Brain pericyte (primary cell): ENCODE data around the gene ARHGAP10.

Experiments
- DNase-seq: peaks from one replicate; pipeline ENCODE4 v3.0.0-alpha.2; 2012; ENCODE audit warnings: low read depth, low spot score

Gene ARHGAP10

DNA sequence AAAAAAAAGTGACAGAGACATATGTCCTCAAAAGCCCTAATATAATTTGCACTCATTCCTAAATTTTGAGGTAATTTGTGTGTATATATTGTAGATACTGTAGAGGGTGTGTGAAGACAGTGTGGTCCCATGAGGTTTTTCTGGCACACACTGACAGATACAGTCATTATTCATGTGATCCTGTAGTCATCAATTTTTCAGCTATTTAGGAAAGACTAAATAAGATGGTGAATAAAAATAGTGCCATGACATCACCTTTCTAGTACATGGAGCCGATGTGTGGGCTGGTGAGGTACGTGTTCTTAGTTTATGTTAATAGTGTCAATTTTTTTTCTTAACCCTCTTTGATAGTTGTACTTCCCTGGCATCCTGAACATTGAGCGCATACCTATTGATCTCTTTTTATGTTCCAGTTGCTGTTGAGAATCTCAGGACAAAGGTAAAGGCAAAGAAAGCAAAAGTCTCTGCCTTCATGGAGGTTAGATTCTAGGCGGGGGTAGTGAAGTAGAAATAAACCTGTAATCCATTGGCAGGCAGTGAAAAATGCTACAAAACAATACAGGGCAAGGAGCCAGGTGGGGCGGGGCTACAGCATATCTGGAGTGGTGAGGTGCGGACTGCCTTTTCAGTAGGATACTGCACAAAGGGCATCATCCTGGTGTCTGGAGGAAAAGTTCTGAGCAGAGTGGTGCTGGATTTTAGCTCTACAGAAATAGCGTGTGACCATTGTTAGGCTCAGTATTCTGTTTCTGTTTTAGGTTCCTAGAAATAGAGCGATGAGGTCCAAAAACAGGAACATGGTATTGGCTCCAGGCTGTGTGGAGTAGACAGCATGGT is 93.8 kb downstream of the ARHGAP10 start:
- no peak for DNase-seq

DNA sequence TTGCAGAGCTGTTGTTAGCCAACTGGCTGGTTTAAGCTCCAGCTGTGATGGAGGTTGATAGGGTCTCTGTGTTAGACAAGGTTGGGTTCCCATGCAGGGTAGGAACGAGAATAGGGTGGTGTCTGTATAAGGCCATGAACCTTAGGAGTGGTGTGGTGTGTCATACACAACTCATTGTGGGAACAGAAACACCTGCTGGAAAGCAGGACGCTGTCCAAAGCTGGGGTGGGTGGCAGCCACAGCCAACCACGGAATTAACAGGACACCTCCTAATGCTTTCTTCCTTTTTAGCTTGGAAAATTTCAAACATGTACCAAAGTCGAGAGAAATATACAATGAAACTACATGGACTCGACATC is 94.4 kb downstream of the ARHGAP10 start:
- DNase-seq = no peak

DNA sequence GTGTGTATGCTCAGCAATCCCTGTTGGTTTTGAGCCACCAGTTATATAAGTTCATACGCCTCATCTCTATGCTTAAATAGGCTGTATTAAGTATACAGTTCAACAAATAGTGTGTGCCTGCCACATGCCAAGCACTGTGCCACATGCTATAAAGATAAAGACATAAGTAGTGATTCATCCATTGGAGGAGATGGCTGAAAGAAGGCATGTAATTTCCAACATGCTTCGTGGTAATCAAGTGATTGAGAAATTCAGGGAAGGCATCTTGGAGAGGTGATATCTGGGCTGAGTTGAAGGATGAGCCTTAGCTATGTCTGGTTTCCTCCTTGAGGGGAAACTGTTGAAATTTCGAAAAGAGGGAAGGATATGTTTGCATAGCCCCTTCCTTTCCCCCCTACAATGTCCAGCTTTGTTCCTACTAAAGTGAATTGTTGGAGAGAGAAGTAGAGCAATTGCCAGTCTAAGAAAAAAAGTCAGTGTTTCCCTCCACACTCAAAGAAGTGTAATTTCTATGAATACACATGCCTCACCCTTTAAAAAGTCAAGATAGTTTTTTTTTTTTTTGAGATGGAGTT is 96.5 kb downstream of the ARHGAP10 start:
- DNase-seq = no peak

DNA sequence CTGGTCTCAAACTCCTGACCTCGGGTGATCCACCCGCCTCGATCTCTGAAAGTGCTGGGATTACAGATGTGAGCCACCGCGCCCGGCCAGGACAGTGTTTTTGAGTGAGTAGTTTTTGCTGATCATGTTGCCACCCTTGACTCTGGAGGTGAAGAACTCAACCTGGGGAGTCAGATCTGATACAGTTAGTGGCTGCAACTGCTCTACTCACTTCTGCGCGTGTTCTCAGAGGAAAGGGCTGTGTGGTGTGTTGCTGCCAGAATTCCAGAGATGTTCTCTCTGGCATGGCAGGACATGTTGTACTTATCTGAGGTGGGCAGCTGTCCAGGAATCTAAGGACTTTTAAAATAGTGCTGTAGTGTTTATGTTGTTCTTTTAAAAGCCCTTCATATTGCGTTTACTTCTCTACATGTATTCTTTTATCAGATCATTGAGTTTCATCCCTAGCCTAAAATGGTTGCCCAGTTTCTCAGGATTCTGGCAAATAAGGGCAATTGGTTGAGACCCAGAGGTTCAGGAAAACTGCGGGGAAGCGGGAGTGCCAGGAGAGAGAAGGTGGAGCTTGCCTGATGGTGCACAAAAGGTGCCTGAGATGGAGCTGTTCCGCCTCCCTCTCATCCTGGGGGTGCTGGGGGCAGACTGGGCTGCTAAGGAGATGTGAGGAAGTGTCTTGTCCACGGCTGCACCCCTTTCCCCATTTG is 97.7 kb downstream of the ARHGAP10 start:
- DNase-seq = no peak

DNA sequence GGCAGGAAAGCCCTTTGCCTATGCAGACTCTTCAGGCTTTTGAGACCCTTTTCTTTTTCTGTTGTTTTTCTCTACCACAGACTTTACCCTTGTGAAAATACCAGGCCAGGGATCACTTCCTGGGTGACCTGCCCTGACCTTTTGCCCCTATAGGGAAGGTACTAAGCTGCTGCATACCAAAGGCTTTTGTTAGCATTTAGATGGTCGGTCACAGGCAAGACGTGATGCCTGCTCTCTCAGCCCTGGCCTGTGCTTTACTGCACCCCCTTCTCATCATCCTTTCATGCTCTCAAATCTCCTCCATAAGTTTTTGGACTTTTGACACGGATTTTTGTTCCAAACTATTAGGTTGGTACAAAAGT is 98.2 kb downstream of the ARHGAP10 start:
- no peak for DNase-seq

DNA sequence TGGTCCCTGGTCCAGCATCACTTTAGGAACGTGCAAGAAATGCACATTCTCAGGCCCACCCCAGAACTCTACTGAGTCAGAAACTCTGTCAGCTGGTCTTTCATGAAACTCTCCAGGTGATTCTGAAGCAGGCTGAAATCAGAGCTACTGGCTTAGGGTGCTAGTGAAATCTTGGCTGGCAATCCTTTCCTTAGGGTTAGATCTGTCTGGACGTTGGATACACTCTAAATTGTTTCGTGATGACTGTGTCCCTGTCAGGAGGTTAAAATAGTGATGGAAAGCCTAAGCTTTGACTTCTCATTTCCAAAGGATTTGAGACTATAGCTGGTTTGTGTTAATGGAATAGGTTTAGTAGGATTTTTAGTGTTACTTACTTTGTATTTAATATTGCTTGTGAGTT is 99.1 kb downstream of the ARHGAP10 start:
- no peak for DNase-seq

DNA sequence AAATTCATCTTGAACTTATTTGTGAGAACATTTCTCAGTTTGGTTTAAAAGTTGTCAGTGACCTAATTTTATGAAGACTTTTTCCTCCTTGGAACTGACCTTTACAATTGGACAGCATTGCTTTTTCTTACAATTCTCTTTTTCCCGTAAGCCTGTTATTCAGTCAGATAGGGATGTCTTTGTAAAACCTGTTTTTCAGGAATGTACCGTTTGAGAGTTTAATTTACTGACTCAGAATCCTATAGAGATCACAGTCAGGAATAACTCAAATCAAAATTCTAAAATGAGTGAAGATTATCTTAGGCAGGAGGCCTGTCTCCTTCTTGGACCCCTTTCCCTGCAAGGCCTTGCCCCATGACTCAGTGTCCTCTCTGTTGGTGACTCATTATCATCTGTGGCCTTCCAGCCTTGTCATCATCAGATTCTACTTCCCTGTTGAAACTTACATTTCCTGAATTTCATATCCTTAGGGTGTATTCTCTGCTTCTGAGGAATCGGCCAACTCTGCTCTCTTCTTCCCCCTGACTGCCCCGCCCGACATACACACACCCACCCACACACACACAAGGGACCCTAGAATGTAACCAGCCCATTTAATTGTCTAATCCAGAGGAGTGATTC is 99.8 kb downstream of the ARHGAP10 start:
- no peak for DNase-seq

DNA sequence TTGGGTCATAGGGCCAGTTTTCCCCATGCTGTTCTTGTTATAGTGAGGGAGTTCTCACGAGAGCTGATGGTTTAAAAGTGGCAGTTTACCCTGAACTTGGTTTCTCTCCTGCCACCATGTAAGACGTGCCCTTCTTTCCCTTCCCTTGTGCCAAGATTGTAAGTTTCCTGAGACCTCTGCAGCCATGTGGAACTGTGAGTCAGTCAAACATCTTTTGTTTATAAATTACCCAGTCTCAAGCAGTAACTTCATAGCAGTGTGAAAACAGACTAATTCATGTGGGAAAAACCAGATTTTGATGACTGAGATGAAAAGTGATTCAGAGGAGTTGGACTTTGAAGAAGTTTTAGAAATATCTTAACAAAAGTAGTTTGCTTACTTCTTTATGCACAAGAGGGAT is 101.4 kb downstream of the ARHGAP10 start:
- no peak for DNase-seq

DNA sequence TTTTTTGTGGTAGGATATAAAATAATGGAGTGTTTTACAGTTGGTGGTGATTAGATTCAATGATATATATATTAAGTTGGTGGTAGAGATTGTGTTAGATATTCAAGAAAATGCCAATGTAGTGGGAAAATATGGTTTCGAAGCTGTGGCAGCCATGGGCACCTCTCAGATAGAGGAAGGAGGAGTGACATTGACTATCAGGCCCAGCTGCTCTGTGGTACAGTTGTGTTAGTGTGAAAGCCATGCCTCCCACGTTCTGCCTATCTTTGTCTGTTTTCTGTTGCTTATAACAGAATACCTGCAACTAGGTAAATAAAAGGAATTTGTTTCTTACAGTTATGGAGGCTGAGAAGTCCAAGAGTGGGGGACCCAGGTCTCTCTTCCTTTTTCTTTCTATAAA is 101.9 kb downstream of the ARHGAP10 start:
- DNase-seq = no peak

DNA sequence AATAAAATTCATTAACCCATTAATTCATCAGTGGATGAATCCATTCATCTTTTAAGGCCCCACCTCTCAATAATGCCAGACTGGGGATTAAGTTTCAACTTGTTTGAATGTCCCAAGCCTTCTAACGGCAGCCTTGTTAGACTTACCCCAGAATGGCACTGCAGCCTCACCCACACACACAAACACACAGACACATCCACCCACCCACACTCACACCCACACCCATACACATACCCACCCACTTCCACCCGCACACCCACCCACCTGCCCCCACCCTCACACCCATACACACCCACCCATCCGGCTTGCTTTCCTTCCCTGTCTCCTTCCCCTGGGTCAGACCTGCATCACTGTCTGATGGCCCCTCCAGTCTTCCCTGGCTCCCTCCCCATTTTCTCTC is 102.6 kb downstream of the ARHGAP10 start:
- no peak for DNase-seq

DNA sequence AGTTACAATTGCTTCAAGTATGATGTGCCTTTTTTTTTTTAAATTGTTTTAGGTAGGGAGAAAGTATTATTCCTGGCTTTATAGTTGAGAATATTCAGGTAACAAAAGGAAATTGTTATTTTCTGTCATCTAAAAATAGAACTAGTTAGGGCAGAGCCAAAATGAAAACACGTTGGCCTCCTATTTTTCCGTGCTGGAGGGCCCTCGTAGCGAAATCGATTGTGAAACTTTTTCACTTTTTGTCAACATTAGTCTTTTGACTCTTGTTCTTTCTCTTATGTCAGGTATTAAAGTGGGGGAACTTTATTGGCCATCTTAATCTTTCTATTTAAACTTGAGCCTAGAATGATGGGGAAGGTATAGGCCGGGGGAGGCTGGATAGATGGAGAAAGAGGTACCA is 104.9 kb downstream of the ARHGAP10 start:
- no peak for DNase-seq

DNA sequence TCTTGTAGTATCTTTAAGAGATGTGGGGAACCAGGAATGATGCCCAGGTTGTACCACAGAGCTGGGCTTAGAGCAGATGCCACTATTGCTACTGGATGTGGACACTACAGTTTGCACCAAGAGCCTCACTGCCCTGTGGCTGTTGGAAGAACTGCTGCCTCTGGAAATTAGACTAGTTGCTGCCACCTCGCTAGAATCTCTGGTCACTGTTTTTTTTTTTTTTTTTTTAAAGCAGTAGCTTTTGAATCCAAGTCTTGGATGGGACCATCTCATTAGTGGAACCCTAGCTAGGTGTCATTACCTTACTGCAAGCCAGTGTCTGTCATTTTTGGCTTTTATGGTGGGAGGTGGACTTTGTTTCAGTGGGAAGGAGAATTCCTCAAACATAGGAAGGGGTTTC is 105.5 kb downstream of the ARHGAP10 start:
- DNase-seq = no peak

DNA sequence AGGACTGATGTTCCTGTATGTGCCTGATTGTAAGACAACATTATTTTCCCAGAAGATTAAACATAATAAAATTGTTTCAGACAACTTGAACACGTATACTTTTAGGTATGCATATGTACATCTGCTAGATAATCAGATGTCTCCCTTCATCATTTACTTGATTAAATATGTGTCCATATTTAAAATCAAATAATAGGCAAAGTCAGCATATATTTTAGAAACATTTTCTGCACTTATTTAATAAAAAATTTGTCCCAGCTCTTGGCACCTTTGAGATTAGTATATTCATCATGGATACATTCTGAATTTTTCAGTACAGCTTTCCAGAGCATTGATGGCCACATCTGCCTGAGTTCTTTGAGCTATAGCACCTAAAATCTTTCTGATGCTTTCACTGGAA is 106.0 kb downstream of the ARHGAP10 start:
- no peak for DNase-seq

DNA sequence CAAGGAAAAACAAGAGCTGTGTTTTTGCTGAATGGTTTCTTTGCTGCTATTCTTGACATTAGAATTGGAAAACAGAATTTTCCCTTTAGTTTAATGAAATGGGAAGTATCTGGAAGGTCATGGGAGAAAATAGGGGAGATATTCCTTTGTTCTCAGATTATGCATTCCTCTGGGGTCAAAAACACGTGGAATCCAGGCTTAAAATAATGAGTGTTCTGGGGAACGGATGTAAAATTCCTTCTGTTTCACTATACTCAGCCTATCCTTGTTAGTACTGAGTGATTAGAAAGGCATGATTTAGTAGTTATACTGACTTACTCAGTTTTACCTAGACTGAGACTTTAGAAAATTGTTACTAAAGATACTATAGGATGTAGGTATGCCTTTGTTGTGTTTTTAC is 107.3 kb downstream of the ARHGAP10 start:
- DNase-seq = no peak

DNA sequence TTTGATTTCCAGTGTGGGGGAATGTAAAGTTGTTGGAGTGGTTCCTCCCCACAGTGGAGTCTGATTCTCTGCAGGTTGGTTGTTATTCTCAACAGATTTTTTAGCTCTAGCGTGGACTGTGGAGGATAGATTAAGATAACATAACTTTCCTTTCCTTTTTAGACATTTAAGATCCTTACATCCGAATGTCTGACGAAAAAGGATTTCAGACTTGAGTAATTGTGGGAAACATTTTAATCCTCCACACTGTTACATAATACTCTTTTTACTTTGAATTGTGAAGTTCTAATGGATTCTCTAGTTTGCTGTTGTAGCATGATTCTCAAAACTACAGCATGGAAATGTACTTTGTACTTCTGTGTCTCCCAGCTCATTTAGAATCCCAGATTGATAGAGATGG is 107.8 kb downstream of the ARHGAP10 start:
- no peak for DNase-seq

DNA sequence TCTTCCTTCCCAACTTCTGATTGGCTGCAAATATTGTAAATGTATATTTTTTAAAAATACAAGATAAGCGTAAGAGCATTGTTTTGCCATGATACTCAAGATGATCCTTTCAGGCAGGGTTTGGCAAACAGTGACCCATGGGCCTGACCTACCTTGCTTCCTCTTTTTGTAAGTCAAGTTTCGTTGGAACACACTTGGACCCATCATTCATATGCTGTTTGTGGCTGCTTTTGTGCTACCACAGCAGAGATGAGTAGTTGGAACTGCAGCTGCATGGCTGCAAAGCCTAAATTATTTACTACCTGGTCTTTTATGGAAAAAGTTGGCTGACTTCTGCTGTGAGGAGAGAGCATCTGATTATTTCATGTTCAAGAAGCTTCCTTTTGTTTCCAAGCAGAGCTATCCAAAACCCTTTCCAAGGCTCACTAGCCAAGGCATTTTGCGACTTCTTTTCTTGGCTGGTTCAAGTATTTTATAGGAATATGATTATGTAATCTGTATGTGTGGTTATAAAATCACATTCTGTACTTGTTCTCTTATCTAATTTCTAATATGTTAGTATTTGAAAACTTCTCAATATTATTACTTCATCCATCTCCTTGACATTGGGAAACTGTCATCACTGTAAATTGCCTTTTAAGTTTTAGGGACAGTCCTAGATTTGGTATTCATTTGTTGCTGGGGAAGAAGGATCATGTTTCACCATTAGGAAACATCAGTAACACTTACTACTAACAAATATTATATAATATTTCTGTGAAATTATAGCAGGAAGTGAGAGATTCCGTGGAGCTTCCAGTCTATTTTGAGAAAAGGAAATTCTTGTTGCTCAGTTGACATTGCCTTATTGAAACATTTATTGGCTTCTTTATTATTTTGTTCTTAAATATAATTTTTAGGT is 109.2 kb downstream of the ARHGAP10 start:
- DNase-seq = no peak

DNA sequence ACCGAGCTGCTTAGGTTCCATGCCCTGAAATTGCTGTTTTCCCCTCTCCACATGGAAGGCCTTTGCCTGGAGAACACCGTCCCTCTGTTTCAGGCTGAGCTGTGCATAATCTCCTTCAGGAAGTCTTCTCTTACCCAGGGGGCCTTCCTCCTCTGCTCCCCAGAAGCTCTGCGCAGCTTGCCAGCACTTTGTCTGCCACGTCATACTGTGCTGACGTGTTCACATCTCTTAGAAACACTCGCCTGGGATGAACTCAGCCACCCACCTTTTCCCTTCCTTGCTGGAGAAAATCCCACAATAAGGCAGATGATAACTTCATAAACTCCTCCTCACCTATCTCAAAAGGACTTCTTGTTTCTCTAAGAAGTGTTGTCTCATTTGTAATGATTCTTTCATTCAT is 110.7 kb downstream of the ARHGAP10 start:
- DNase-seq = peak; percentile 86

DNA sequence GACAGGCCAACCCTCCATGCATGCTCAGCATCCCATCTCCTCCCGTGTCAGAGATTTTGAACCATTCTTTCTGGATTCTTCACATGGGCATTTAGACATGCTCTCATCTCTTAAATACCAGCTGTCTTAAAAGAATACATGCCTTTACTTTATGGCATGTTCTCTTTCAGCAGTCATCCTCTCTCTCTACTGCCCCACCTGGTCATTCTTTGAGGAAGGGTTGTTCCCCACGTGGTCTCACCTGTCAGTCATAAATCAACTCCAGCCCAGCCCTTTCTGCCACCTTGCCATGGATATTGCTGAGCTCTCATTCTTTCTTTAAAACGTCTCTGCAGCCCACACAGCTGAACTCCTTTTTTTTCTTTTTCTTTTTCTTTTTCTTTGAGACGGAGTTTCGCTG is 111.3 kb downstream of the ARHGAP10 start:
- no peak for DNase-seq

DNA sequence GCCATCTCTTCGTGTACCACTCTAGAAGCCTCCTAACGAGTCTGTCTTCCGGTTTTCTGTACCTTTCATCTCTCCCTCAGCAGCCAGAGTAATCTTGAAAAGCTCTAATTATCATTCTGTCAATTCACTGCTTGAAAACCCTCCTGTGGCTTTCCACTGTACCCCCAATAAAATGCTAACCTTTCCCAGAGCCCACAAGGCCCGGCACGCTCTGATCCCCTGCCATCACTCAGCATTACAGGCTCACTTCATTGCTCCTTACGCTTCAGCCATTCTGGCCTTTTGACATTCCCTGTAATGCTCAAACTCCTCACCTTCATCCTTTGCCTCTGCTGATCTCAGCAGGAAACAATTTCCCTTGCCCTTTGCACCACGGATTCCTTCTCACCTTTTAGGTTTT is 112.9 kb downstream of the ARHGAP10 start:
- no peak for DNase-seq

DNA sequence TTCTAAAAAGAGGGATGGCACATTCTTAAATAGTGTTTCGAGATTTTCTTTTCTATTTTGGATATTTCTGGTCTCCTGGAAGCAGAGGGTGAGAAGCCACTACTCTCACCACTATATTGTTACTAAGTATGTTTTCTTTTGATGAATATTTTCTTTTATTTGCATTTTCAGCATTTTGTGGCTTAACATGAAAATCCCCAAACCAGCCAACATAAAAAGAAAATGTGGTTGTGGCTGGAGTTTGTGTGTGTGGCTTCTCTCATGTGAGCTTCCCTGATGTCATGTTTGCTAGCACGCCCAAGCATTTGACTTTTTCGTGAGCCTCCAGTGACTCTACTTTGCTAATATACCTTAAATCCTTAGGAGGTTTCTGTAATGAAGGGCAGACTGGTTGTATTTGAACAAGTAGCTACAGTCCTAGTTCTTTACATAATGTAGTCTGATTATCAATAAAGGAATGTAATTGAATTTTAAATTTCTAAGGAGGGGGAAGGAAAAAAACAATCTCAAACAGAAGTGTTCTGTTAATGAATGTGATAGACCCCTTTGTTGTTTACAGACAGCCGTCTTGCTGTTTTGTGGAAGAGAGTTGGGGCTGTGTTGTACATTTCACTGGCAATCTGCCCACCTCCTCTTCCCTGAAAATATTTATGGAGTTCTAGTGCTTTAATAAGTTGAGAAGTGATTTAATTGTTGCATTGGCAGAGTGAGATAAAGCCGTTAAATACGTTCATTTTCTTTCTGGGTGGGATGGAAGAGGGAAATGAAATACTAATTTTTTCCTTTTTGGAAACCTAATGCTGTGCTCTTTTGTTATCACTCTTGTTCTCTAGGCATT is 114.6 kb downstream of the ARHGAP10 start:
- no peak for DNase-seq
